ENCODE results near the gene ANXA4. TPM values are rescaled to one million over a fixed set of nuclear protein-coding genes. Genes with fewer than 3 reads are reported as not detected.

ANXA4 gene
- total and polyA plus RNA-seq, 2 of the 13 experiments (the other 11 are each of a cell fraction or from before 2014, with no cell fraction given), result 155 to 168 TPM

- TF ChIP-seq PRDM10 (CRISPR knock-in tag; IDR thresholded peaks at IDR 0.05; ENCODE audit: low read depth) (0 out of 2 replicates have a peak, but pooled peaks have one; percentile 68), ZNF530 (CRISPR knock-in tag; IDR thresholded peaks at IDR 0.05; ENCODE audit: low read depth) (no peak), TBP (CRISPR knock-in tag; IDR thresholded peaks at IDR 0.05) (no peak), SIX4 (CRISPR knock-in tag; IDR thresholded peaks at IDR 0.05) (peak; percentile 93), KDM3A (CRISPR knock-in tag; IDR thresholded peaks at IDR 0.05; ENCODE audit: low read depth) (peak; percentile 94)
Measured at GRCh38 chr2:69781321-69782248, 39.7 kb downstream of the ANXA4 start (continued).

- no peak overlapping the region for H3K4me3 ChIP-seq (replicated peaks in 1 of 3; ENCODE audit: insufficient read depth in 1 of 3, low read depth in 2 of 3, low read length in 3 of 3)
- BruUV-seq (replicated peaks), result no TSS peak
- ATAC-seq (no peak), DNase-seq (ENCODE audit: low spot score) (no peak), FAIRE-seq (no peak)
- no peak for TF ChIP-seq ZSCAN29 (CRISPR knock-in tag; conservative IDR thresholded peaks at IDR 0.05)
- TF ChIP-seq, protein P1, sequence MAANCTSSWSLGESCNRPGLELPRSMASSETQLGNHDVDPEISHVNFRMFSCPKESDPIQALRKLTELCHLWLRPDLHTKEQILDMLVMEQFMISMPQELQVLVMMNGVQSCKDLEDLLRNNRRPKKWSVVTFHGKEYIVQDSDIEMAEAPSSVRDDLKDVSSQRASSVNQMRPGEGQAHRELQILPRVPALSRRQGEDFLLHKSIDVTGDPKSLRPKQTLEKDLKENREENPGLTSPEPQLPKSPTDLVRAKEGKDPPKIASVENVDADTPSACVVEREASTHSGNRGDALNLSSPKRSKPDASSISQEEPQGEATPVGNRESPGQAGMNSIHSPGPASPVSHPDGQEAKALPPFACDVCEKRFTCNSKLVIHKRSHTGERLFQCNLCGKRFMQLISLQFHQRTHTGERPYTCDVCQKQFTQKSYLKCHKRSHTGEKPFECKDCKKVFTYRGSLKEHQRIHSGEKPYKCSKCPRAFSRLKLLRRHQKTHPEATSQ (CRISPR knock-in tag; IDR thresholded peaks at IDR 0.05; ENCODE audit: borderline replicate concordance), result 0 out of 2 replicates have a peak, but pooled peaks have one; percentile 23
- no peak overlapping the region for H3K27ac ChIP-seq (ENCODE audit: extremely low read length, insufficient read depth, low read length)
- ChIA-PET POLR2A (no interaction called here), CTCF (ENCODE audit: low intra/inter-chr PET ratio, low total read pairs) (no interaction called here)
- no peak overlapping the region for H3K9ac ChIP-seq (ENCODE audit: insufficient read depth, low read depth, low read length)
- H3K36me3 ChIP-seq (replicated peaks in 1 of 2; ENCODE audit: control insufficient read depth in 1 of 2, insufficient read depth in 2 of 2, low read length in 2 of 2), result peaks cover 17 to 41% of the 10 kb centered on the region in 2 experiments
- H3K79me2 ChIP-seq (ENCODE audit: insufficient read depth, low read length), result no peaks in the 10 kb centered on the region
- H3K27me3 ChIP-seq (ENCODE audit: control insufficient read depth in 1 of 2, insufficient read depth in 2 of 2, low read length in 2 of 2), result no peaks in the 10 kb centered on the region
- no peak overlapping the region for H3K4me2 ChIP-seq (ENCODE audit: low read depth, low read length)
- 96% methylated on average over 5 of the region's 5 CpGs for WGBS (ENCODE audit: low lambda C conversion rate)
- no peak overlapping the region for H2AFZ ChIP-seq (ENCODE audit: low read length)
- H4K20me1 ChIP-seq (ENCODE audit: insufficient read depth, low read length), result peaks cover 5% of the 10 kb centered on the region; the same call in 1 of the 2 replicates
- intact Hi-C loops (cut with micrococcal nuclease; ENCODE audit: unreplicated experiment), result loop anchor here (5.0 kb wide), 1 partner anchor 33 kb away; no protein-coding TSS in a partner anchor
- peaks cover 66% of the 10 kb centered on the region for H3K4me1 ChIP-seq (ENCODE audit: insufficient read depth, low read length)
- no peaks in the 10 kb centered on the region for H3K9me3 ChIP-seq (ENCODE audit: low read length)
- in situ Hi-C loops (cut with HindIII; ENCODE audit: extremely low pct_ligation_motif_present, low pct_unique_long_range_greater_than_20kb), result no loop called here
Measured at GRCh38 chr2:69784228-69784627, 42.3 kb downstream of the ANXA4 start.

Measured in HepG2 (cell line).